ENCODE measurements around the gene PTPRG.

GRCh38 chr3:62049033-62049432 is 487.7 kb downstream of the PTPRG start:
- TF ChIP-seq CTCF (IDR thresholded peaks at IDR 0.05) (no peak), POLR2A (IDR thresholded peaks at IDR 0.05) (no peak)

All from body of pancreas (tissue), 4 donors.